MM.1S (cell line): ENCODE results near the gene PLXDC2.

Experiments
- DNase-seq: peaks from one replicate; pipeline ENCODE4 v3.0.0-alpha.2; 2015
- H2AFZ ChIP-seq: fragments of 300-600 bp; sonication (generic); 2 replicates; pipeline ENCODE4 v1.6.0; 2016; ENCODE audit warnings: antibody characterized with exemption, low read length
- H3F3A ChIP-seq: fragments of 300-600 bp; sonication (generic); 2 replicates; pipeline ENCODE4 v1.6.1; 2016; ENCODE audit warnings: mild to moderate bottlenecking, antibody characterized with exemption, low read length, moderate library complexity, mixed read lengths; ENCODE audit not compliant: insufficient read depth
- H3K27ac ChIP-seq: fragments of 300-600 bp; sonication (generic); 2 replicates; pipeline ENCODE4 v1.5.1; 2016; ENCODE audit warnings: mild to moderate bottlenecking, low read length
- H3K27me3 ChIP-seq: fragments of 300-600 bp; sonication (generic); replicated peaks from 2 replicates; pipeline ENCODE4 v1.6.0; 2016; ENCODE audit warnings: low read length; ENCODE audit not compliant: insufficient read depth
- H3K36me3 ChIP-seq: fragments of 300-600 bp; sonication (generic); replicated peaks from 2 replicates; pipeline ENCODE4 v1.6.1; 2016; ENCODE audit warnings: mild to moderate bottlenecking, low read length, mixed read lengths; ENCODE audit not compliant: insufficient read depth
- H3K4me1 ChIP-seq: fragments of 300-600 bp; sonication (generic); 2 replicates; pipeline ENCODE4 v1.6.1; 2016; ENCODE audit warnings: low read length, mixed read lengths
- H3K4me2 ChIP-seq: fragments of 300-600 bp; sonication (generic); 2 replicates; pipeline ENCODE4 v1.6.0; 2016; ENCODE audit warnings: low read depth, low read length
- H3K4me3 ChIP-seq: fragments of 300-600 bp; sonication (generic); 2 replicates; pipeline ENCODE4 v1.5.1; 2016; ENCODE audit warnings: low read length, mixed read lengths
- H3K79me2 ChIP-seq: fragments of 300-600 bp; sonication (generic); 2 replicates; pipeline ENCODE4 v1.6.1; 2016; ENCODE audit warnings: mixed run types, low read length, mixed read lengths
- H3K9ac ChIP-seq: fragments of 300-600 bp; sonication (generic); 2 replicates; pipeline ENCODE4 v1.6.1; 2016; ENCODE audit warnings: low read length, mixed read lengths
- H3K9me2 ChIP-seq: fragments of 300-600 bp; sonication (generic); replicated peaks from 2 replicates; pipeline ENCODE4 v1.6.1; 2016; ENCODE audit warnings: mild to moderate bottlenecking, low read length, mixed read lengths; ENCODE audit not compliant: insufficient read depth
- H3K9me3 ChIP-seq: fragments of 300-600 bp; sonication (generic); replicated peaks from 2 replicates; pipeline ENCODE4 v1.6.1; 2016; ENCODE audit warnings: mild to moderate bottlenecking, low read length, mixed read lengths; ENCODE audit not compliant: insufficient read depth
- H4K20me1 ChIP-seq: fragments of 300-600 bp; sonication (generic); 2 replicates; pipeline ENCODE4 v1.6.1; 2016; ENCODE audit warnings: mild to moderate bottlenecking, low read length, moderate library complexity, mixed read lengths; ENCODE audit not compliant: insufficient read depth
- CTCF ChIP-seq: fragments of 300-600 bp; sonication (generic); IDR thresholded peaks from 2 replicates; pipeline ENCODE4 v1.5.1; 2016; ENCODE audit warnings: antibody characterized with exemption, low read length, mixed read lengths
- EZH2 ChIP-seq: fragments of 300-600 bp; sonication (generic); optimal IDR thresholded peaks from 2 replicates; pipeline ENCODE3; 2017; ENCODE audit warnings: low read depth, mild to moderate bottlenecking, antibody characterized with exemption, low read length, mixed read lengths
- EZH2phosphoT487 ChIP-seq: fragments of 300-600 bp; sonication (generic); IDR thresholded peaks from 2 replicates; pipeline ENCODE4 v1.6.1; 2018; ENCODE audit warnings: antibody characterized with exemption, low read length

PLXDC2 gene

GRCh38 chr10:19920075-19920726, 104.0 kb downstream of the PLXDC2 start:
- no peaks in the 10 kb centered on the region for H3F3A ChIP-seq
- no peaks in the 10 kb centered on the region for H3K27me3 ChIP-seq
- H4K20me1 ChIP-seq = no peaks in the 10 kb centered on the region
- H3K9ac ChIP-seq = no peak overlapping the region
- H3K27ac ChIP-seq = no peak overlapping the region
- no peaks in the 10 kb centered on the region for H3K9me3 ChIP-seq
- H3K36me3 ChIP-seq = no peaks in the 10 kb centered on the region
- H3K79me2 ChIP-seq = no peaks in the 10 kb centered on the region
- no peaks in the 10 kb centered on the region for H3K9me2 ChIP-seq
- H2AFZ ChIP-seq = no peak overlapping the region
- no peak overlapping the region for H3K4me2 ChIP-seq
- H3K4me1 ChIP-seq = no peaks in the 10 kb centered on the region
- DNase-seq = no peak
- TF ChIP-seq CTCF (no peak), EZH2phosphoT487 (no peak), EZH2 (no peak)
- no peak overlapping the region for H3K4me3 ChIP-seq

GRCh38 chr10:19921300-19922140, 105.3 kb downstream of the PLXDC2 start:
- Histone ChIP-seq H3K4me1 (no peaks in the 10 kb centered on the region), H3F3A (no peaks in the 10 kb centered on the region), H3K9ac (no peak overlapping the region), H4K20me1 (no peaks in the 10 kb centered on the region), H3K4me3 (no peak overlapping the region), H3K36me3 (no peaks in the 10 kb centered on the region), H3K27me3 (no peaks in the 10 kb centered on the region), H3K9me2 (no peaks in the 10 kb centered on the region), H3K9me3 (no peaks in the 10 kb centered on the region), H3K4me2 (no peak overlapping the region), H3K79me2 (no peaks in the 10 kb centered on the region), H3K27ac (no peak overlapping the region), H2AFZ (no peak overlapping the region)
- TF ChIP-seq EZH2phosphoT487 (no peak), EZH2 (no peak), CTCF (no peak)
- DNase-seq = no peak

- no peak overlapping the region for H3K9ac ChIP-seq
- DNase-seq = no peak
Observed at GRCh38 chr10:19922236-19922963, 106.2 kb downstream of the PLXDC2 start.

More at GRCh38 chr10:19922236-19922963, 106.2 kb downstream of the PLXDC2 start:
- Histone ChIP-seq H3K27ac (no peak overlapping the region), H3F3A (no peaks in the 10 kb centered on the region), H3K9me2 (no peaks in the 10 kb centered on the region), H4K20me1 (no peaks in the 10 kb centered on the region), H3K4me1 (no peaks in the 10 kb centered on the region), H3K79me2 (no peaks in the 10 kb centered on the region), H3K4me2 (no peak overlapping the region), H2AFZ (no peak overlapping the region), H3K27me3 (no peaks in the 10 kb centered on the region), H3K9me3 (no peaks in the 10 kb centered on the region), H3K36me3 (no peaks in the 10 kb centered on the region), H3K4me3 (no peak overlapping the region)
- TF ChIP-seq EZH2phosphoT487 = no peak
- TF ChIP-seq EZH2 = no peak
- no peak for TF ChIP-seq CTCF
